Panc1 (cell line): Measurements from ENCODE around the gene HOXD13.

Experiments used
- CTCF ChIP-seq: fragments of 450-650 bp; IDR thresholded peaks from 2 replicates; pipeline ENCODE4 v1.5.1; 2017; ENCODE audit warnings: mild to moderate bottlenecking
- POLR2AphosphoS5 ChIP-seq: IDR thresholded peaks from 2 replicates; pipeline ENCODE4 v1.6.1; 2012; ENCODE audit warnings: mild to moderate bottlenecking, low read depth, low read length, moderate library complexity
- SIN3A ChIP-seq: IDR thresholded peaks from 2 replicates; pipeline ENCODE4 v1.6.1; 2012; ENCODE audit warnings: low read depth, mild to moderate bottlenecking, low read length, moderate library complexity, borderline replicate concordance; ENCODE audit not compliant: insufficient read depth
- TCF7L2 ChIP-seq: IDR thresholded peaks from 2 replicates; pipeline ENCODE4 v1.6.1; 2011; ENCODE audit warnings: mild to moderate bottlenecking, low read depth, low read length, inconsistent platforms

- no peak for TF ChIP-seq POLR2AphosphoS5
- TF ChIP-seq CTCF: no peak
- no peak for TF ChIP-seq TCF7L2
- TF ChIP-seq SIN3A: no peak
These were observed 11.1 kb upstream of the HOXD13 start for GRCh38 chr2:176081376-176081836.
